ENCODE measurements around the gene GPR52. TPM values are rescaled to one million over a fixed set of nuclear protein-coding genes. Genes with fewer than 3 reads are reported as not detected.

Gene GPR52
- not detected in 2 replicates for polyA plus RNA-seq
- polyA minus RNA-seq = 10.4 and 11.4 TPM in 2 replicates

- no peaks in the 10 kb centered on the region for H4K20me1 ChIP-seq (ENCODE audit: insufficient read depth)
- TF ChIP-seq MXI1 (conservative IDR thresholded peaks at IDR 0.05; ENCODE audit: poor library complexity, severe bottlenecking) (no peak), TAF1 (IDR thresholded peaks at IDR 0.05; ENCODE audit: low read depth) (no peak), SMC3 (conservative IDR thresholded peaks at IDR 0.05; ENCODE audit: poor library complexity) (no peak), EZH2 (IDR thresholded peaks at IDR 0.05; ENCODE audit: borderline replicate concordance, insufficient read depth, low read length, poor library complexity, severe bottlenecking) (no peak), RAD21 (conservative IDR thresholded peaks at IDR 0.05) (no peak), REST (IDR thresholded peaks at IDR 0.05; ENCODE audit: borderline replicate concordance) (no peak), EP300 (conservative IDR thresholded peaks at IDR 0.05; ENCODE audit: poor library complexity, severe bottlenecking) (no peak), CTCF (IDR thresholded peaks at IDR 0.05; ENCODE audit: poor library complexity, severe bottlenecking) (no peak), POLR2AphosphoS5 (IDR thresholded peaks at IDR 0.05) (no peak)
- H3K4me2 ChIP-seq (ENCODE audit: low read length) = no peak within 1 kb of the TSS
- H3K27ac ChIP-seq (ENCODE audit: low read length) = no peak within 1 kb of the TSS
- H3K27me3 ChIP-seq (ENCODE audit: insufficient read depth, low read depth, low read length) = no peaks in the 10 kb centered on the region
- H3F3A ChIP-seq (ENCODE audit: insufficient read depth, low read length, poor library complexity, severe bottlenecking) = no peaks in the 10 kb centered on the region
- H3K9me2 ChIP-seq (ENCODE audit: insufficient read depth, low read length) = no peaks in the 10 kb centered on the region
- peak within 1 kb of the TSS; percentile 53 for H3K4me3 ChIP-seq (ENCODE audit: low read length)
- no peak within 1 kb of the TSS for H2AFZ ChIP-seq (ENCODE audit: low read depth, low read length)
- H3K9me3 ChIP-seq (ENCODE audit: low read length) = no peaks in the 10 kb centered on the region
- no peaks in the 10 kb centered on the region for H3K36me3 ChIP-seq (ENCODE audit: insufficient read depth, low read length)
- no peak within 1 kb of the TSS for H3K9ac ChIP-seq (ENCODE audit: low read length)
- H3K79me2 ChIP-seq (replicated peaks; ENCODE audit: insufficient read depth, low read length) = no peaks in the 10 kb centered on the region
Measured at GRCh38 chr1:174447866-174448530, at the start of gene GPR52. Gene GPR52, plus strand, starts transcription at chr1:174447964. Its CDS starts 148 bp downstream, at chr1:174448112.

GRCh38 chr1:174398246-174398645 is 49.5 kb upstream of the GPR52 start:
- no peak overlapping the region for H3K4me2 ChIP-seq (ENCODE audit: low read length)
- TF ChIP-seq CTCF (IDR thresholded peaks at IDR 0.05; ENCODE audit: poor library complexity, severe bottlenecking) = no peak
- no peak for TF ChIP-seq POLR2AphosphoS5 (IDR thresholded peaks at IDR 0.05)
- TF ChIP-seq EP300 (conservative IDR thresholded peaks at IDR 0.05; ENCODE audit: poor library complexity, severe bottlenecking) = no peak
- TF ChIP-seq MXI1 (conservative IDR thresholded peaks at IDR 0.05; ENCODE audit: poor library complexity, severe bottlenecking) = no peak
- no peak for TF ChIP-seq REST (IDR thresholded peaks at IDR 0.05; ENCODE audit: borderline replicate concordance)
- TF ChIP-seq EZH2 (IDR thresholded peaks at IDR 0.05; ENCODE audit: borderline replicate concordance, insufficient read depth, low read length, poor library complexity, severe bottlenecking) = no peak
- TF ChIP-seq RAD21 (conservative IDR thresholded peaks at IDR 0.05) = no peak
- no peak for TF ChIP-seq SMC3 (conservative IDR thresholded peaks at IDR 0.05; ENCODE audit: poor library complexity)
- no peak for TF ChIP-seq TAF1 (IDR thresholded peaks at IDR 0.05; ENCODE audit: low read depth)
- H3K9me2 ChIP-seq (ENCODE audit: insufficient read depth, low read length) = no peaks in the 10 kb centered on the region
- no peak overlapping the region for H3K27ac ChIP-seq (ENCODE audit: low read length)
- H3K36me3 ChIP-seq (ENCODE audit: insufficient read depth, low read length) = no peaks in the 10 kb centered on the region
- H4K20me1 ChIP-seq (ENCODE audit: insufficient read depth) = no peaks in the 10 kb centered on the region
- no peak overlapping the region for H3K9ac ChIP-seq (ENCODE audit: low read length)
- H2AFZ ChIP-seq (ENCODE audit: low read depth, low read length) = no peak overlapping the region
- H3K9me3 ChIP-seq (ENCODE audit: low read length) = no peaks in the 10 kb centered on the region
- H3K4me3 ChIP-seq (ENCODE audit: low read length) = no peak overlapping the region
- H3K79me2 ChIP-seq (replicated peaks; ENCODE audit: insufficient read depth, low read length) = no peaks in the 10 kb centered on the region
- H3F3A ChIP-seq (ENCODE audit: insufficient read depth, low read length, poor library complexity, severe bottlenecking) = no peaks in the 10 kb centered on the region
- no peaks in the 10 kb centered on the region for H3K27me3 ChIP-seq (ENCODE audit: insufficient read depth, low read depth, low read length)

All from neural cell (in vitro differentiated cells).